ENCODE measurements around the gene ERAP2. TPM values are rescaled to one million over a fixed set of nuclear protein-coding genes. Genes with fewer than 3 reads are reported as not detected.

The ERAP2 gene
- total RNA-seq, 4 donors from 2014 or later: 7.1 to 39.1 (median 33.1) TPM

- H3K27me3 ChIP-seq: no peaks in the 10 kb centered on the region
- 56 to 57% methylated on average over 4 of the region's 4 CpGs for WGBS, 2 donors (ENCODE audit: low coverage in 1 of 2)
- DNase-seq: no peak
- in situ Hi-C loops (cut with MboI; ENCODE audit: low pct_ligation_motif_present in 1 of 4, low pct_unique_long_range_greater_than_20kb in 1 of 4, low sequenced_read_pairs in 3 of 4): loop anchor here (10.0 to 25.0 kb wide), 2 partner anchors 292 to 294 kb away; no protein-coding TSS in a partner anchor
- no peaks in the 10 kb centered on the region for H3K36me3 ChIP-seq
- H3K9me3 ChIP-seq: no peaks in the 10 kb centered on the region
- intact Hi-C loops (cut with DNase I; ENCODE audit: low total_unique reads): no loop called here
- no peak overlapping the region for H3K27ac ChIP-seq
- peaks cover 0 to 8% (median 2%) of the 10 kb centered on the region in 4 donors for H3K4me1 ChIP-seq
- H3K4me3 ChIP-seq: no peak overlapping the region
- TF ChIP-seq EP300 (IDR thresholded peaks at IDR 0.05; ENCODE audit: low read depth) (no peak), POLR2AphosphoS5 (IDR thresholded peaks at IDR 0.05) (no peak), POLR2A (IDR thresholded peaks at IDR 0.05) (no peak), CTCF (IDR thresholded peaks at IDR 0.05) (no peak)
Measured at GRCh38 chr5:96870094-96871026, 5.9 kb upstream of the ERAP2 start.

- Histone ChIP-seq H3K4me3 (no peak overlapping the region), H3K27me3 (no peaks in the 10 kb centered on the region), H3K36me3 (no peaks in the 10 kb centered on the region), H3K9me3 (no peaks in the 10 kb centered on the region), H3K27ac (no peak overlapping the region), H3K4me1 (peaks cover 0 to 14% (median 6%) of the 10 kb centered on the region in 4 donors)
- 78% methylated on average over 2 of the region's 2 CpGs; no CpG with 5 or more reads in 1 of the 2 donors for WGBS, 2 donors (ENCODE audit: low coverage in 1 of 2)
- DNase-seq: no peak
- intact Hi-C loops (cut with DNase I; ENCODE audit: low total_unique reads) (no loop called here), in situ Hi-C loops (cut with MboI; ENCODE audit: low pct_ligation_motif_present in 1 of 4, low pct_unique_long_range_greater_than_20kb in 1 of 4, low sequenced_read_pairs in 3 of 4) (loop anchor here (10.0 to 25.0 kb wide), 2 partner anchors 291 to 294 kb away; no protein-coding TSS in a partner anchor)
- TF ChIP-seq POLR2AphosphoS5 (IDR thresholded peaks at IDR 0.05): no peak
- TF ChIP-seq POLR2A (IDR thresholded peaks at IDR 0.05): no peak
- TF ChIP-seq CTCF (IDR thresholded peaks at IDR 0.05): no peak
- no peak for TF ChIP-seq EP300 (IDR thresholded peaks at IDR 0.05; ENCODE audit: low read depth)
Measured at GRCh38 chr5:96871027-96871399, 5.3 kb upstream of the ERAP2 start.

- Histone ChIP-seq H3K4me1 (peaks cover 0 to 15% (median 6%) of the 10 kb centered on the region in 4 donors), H3K9me3 (no peaks in the 10 kb centered on the region), H3K27ac (no peak overlapping the region), H3K4me3 (no peak overlapping the region), H3K27me3 (no peaks in the 10 kb centered on the region), H3K36me3 (no peaks in the 10 kb centered on the region)
- no peak for DNase-seq
- in situ Hi-C loops (cut with MboI; ENCODE audit: low pct_ligation_motif_present in 1 of 4, low pct_unique_long_range_greater_than_20kb in 1 of 4, low sequenced_read_pairs in 3 of 4) (loop anchor here (10.0 to 25.0 kb wide), 2 partner anchors 291 to 293 kb away; no protein-coding TSS in a partner anchor), intact Hi-C loops (cut with DNase I; ENCODE audit: low total_unique reads) (no loop called here)
- 76 to 83% methylated on average over 1 of the region's 1 CpG for WGBS, 2 donors (ENCODE audit: low coverage in 1 of 2)
- TF ChIP-seq POLR2AphosphoS5 (IDR thresholded peaks at IDR 0.05) (no peak), POLR2A (IDR thresholded peaks at IDR 0.05) (no peak), EP300 (IDR thresholded peaks at IDR 0.05; ENCODE audit: low read depth) (no peak), CTCF (IDR thresholded peaks at IDR 0.05) (no peak)
Measured at GRCh38 chr5:96871686-96872085, 4.6 kb upstream of the ERAP2 start.

- peaks cover 9 to 29% (median 17%) of the 10 kb centered on the region in 4 donors for H3K4me1 ChIP-seq
- no peak overlapping the region for H3K27ac ChIP-seq
- H3K9me3 ChIP-seq: no peaks in the 10 kb centered on the region
- DNase-seq: no peak
- H3K27me3 ChIP-seq: no peaks in the 10 kb centered on the region
- no peak overlapping the region for H3K4me3 ChIP-seq
- in situ Hi-C loops (cut with MboI; ENCODE audit: low pct_ligation_motif_present in 1 of 4, low pct_unique_long_range_greater_than_20kb in 1 of 4, low sequenced_read_pairs in 3 of 4) (loop anchor here (10.0 to 25.0 kb wide), 2 partner anchors 289 to 291 kb away; no protein-coding TSS in a partner anchor), intact Hi-C loops (cut with DNase I; ENCODE audit: low total_unique reads) (no loop called here)
- TF ChIP-seq POLR2AphosphoS5 (IDR thresholded peaks at IDR 0.05) (no peak), POLR2A (IDR thresholded peaks at IDR 0.05) (no peak), CTCF (IDR thresholded peaks at IDR 0.05) (no peak), EP300 (IDR thresholded peaks at IDR 0.05; ENCODE audit: low read depth) (no peak)
- no peaks in the 10 kb centered on the region for H3K36me3 ChIP-seq
Measured at GRCh38 chr5:96873449-96873848, 2.9 kb upstream of the ERAP2 start.

Measured in transverse colon (tissue), 4 donors.